HepG2 (cell line): Measurements from ENCODE around the gene BUD23.

ENCODE experiments used
- ASH2L ChIP-seq: fragments of 300-600, 200-600 bp; sonication (generic); IDR thresholded peaks from 2 replicates; pipeline ENCODE4 v1.7.0; 2017; ENCODE audit warnings: low read depth, mild to moderate bottlenecking, moderate library complexity, mixed read lengths, low read length; ENCODE audit not compliant: insufficient read length
- MAFK ChIP-seq, 2 experiments: IDR thresholded peaks in 1 of 2; conservative IDR thresholded peaks in 1 of 2; 2 replicates each; pipeline ENCODE4 v1.6.1; 2011; ENCODE audit warnings: improper control_type of control experiment in 2 of 2, low read length in 2 of 2
- MLLT10 ChIP-seq: sonication (generic); formaldehyde crosslinking; IDR thresholded peaks from 2 replicates; pipeline ENCODE4 v1.4.0; 2020; ENCODE audit warnings: missing genetic modification reagents
- PATZ1 ChIP-seq: sonication (generic); formaldehyde crosslinking; IDR thresholded peaks from 2 replicates; pipeline ENCODE4 v1.4.0; 2020; ENCODE audit warnings: missing genetic modification reagents
- ZNF768 ChIP-seq: sonication (generic); formaldehyde crosslinking; IDR thresholded peaks from 2 replicates; pipeline ENCODE4 v1.4.0; 2020; ENCODE audit warnings: missing genetic modification reagents

- TF ChIP-seq MLLT10 (CRISPR knock-in tag) (no peak), ASH2L (no peak), ZNF768 (CRISPR knock-in tag) (no peak), MAFK (conservative IDR thresholded peaks at IDR 0.05 in 1 of 2, IDR thresholded peaks at IDR 0.05 in 1 of 2; ENCODE audit: low read length in 2 of 2) (no peak), PATZ1 (CRISPR knock-in tag) (no peak)
Measured at GRCh38 chr7:73712773-73713172, 29.4 kb downstream of the BUD23 start.
